ENCODE measurements around the gene SNX5. TPM values are rescaled to one million over a fixed set of nuclear protein-coding genes. Genes with fewer than 3 reads are reported as not detected.
A peak's percentile ranks its signal among the peaks of the same experiment; 100 is the strongest.

The SNX5 gene
- total and polyA plus RNA-seq, 2 of the 13 experiments (the other 11 are each of a cell fraction or from before 2014, with no cell fraction given), result 664 to 1,040 TPM

DNA sequence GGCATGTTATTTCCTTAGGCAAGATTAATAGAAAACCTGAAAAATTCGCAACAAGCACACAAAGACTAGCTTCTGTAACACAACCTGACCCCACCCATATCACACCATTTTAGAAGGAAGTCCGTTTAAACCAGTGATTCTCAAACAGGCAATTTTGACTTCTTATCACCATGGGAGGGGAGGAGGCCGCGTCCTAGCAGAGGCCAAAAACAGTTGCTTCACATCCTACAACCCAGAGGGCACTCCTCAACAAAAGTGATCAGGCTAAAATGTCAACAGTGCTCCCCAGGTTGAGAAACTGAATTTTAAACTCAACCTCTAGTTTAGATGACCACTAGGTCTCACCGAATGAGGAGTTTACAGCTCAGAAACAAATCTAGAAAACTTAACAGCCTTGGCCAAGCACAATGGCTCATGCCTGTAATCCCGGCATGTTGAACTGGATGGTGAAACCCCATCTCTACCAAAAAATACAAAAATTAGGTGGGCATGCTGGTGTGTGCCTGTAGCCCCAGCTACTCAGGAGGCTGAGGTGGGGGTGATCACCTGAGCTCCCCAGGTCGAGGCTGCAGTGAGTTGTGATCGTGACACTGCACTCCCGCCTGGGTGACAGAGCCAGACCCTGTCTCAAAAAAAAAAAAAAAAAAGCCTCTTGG lies 3.4 kb downstream of the SNX5 start (continued):
- TF ChIP-seq, protein P1, sequence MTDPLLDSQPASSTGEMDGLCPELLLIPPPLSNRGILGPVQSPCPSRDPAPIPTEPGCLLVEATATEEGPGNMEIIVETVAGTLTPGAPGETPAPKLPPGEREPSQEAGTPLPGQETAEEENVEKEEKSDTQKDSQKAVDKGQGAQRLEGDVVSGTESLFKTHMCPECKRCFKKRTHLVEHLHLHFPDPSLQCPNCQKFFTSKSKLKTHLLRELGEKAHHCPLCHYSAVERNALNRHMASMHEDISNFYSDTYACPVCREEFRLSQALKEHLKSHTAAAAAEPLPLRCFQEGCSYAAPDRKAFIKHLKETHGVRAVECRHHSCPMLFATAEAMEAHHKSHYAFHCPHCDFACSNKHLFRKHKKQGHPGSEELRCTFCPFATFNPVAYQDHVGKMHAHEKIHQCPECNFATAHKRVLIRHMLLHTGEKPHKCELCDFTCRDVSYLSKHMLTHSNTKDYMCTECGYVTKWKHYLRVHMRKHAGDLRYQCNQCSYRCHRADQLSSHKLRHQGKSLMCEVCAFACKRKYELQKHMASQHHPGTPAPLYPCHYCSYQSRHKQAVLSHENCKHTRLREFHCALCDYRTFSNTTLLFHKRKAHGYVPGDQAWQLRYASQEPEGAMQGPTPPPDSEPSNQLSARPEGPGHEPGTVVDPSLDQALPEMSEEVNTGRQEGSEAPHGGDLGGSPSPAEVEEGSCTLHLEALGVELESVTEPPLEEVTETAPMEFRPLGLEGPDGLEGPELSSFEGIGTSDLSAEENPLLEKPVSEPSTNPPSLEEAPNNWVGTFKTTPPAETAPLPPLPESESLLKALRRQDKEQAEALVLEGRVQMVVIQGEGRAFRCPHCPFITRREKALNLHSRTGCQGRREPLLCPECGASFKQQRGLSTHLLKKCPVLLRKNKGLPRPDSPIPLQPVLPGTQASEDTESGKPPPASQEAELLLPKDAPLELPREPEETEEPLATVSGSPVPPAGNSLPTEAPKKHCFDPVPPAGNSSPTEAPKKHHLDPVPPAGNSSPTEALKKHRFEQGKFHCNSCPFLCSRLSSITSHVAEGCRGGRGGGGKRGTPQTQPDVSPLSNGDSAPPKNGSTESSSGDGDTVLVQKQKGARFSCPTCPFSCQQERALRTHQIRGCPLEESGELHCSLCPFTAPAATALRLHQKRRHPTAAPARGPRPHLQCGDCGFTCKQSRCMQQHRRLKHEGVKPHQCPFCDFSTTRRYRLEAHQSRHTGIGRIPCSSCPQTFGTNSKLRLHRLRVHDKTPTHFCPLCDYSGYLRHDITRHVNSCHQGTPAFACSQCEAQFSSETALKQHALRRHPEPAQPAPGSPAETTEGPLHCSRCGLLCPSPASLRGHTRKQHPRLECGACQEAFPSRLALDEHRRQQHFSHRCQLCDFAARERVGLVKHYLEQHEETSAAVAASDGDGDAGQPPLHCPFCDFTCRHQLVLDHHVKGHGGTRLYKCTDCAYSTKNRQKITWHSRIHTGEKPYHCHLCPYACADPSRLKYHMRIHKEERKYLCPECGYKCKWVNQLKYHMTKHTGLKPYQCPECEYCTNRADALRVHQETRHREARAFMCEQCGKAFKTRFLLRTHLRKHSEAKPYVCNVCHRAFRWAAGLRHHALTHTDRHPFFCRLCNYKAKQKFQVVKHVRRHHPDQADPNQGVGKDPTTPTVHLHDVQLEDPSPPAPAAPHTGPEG (CRISPR knock-in tag; IDR thresholded peaks at IDR 0.05), result no peak
- no peak for TF ChIP-seq ZNF761 (CRISPR knock-in tag; conservative IDR thresholded peaks at IDR 0.05)
- TF ChIP-seq, protein P2, sequence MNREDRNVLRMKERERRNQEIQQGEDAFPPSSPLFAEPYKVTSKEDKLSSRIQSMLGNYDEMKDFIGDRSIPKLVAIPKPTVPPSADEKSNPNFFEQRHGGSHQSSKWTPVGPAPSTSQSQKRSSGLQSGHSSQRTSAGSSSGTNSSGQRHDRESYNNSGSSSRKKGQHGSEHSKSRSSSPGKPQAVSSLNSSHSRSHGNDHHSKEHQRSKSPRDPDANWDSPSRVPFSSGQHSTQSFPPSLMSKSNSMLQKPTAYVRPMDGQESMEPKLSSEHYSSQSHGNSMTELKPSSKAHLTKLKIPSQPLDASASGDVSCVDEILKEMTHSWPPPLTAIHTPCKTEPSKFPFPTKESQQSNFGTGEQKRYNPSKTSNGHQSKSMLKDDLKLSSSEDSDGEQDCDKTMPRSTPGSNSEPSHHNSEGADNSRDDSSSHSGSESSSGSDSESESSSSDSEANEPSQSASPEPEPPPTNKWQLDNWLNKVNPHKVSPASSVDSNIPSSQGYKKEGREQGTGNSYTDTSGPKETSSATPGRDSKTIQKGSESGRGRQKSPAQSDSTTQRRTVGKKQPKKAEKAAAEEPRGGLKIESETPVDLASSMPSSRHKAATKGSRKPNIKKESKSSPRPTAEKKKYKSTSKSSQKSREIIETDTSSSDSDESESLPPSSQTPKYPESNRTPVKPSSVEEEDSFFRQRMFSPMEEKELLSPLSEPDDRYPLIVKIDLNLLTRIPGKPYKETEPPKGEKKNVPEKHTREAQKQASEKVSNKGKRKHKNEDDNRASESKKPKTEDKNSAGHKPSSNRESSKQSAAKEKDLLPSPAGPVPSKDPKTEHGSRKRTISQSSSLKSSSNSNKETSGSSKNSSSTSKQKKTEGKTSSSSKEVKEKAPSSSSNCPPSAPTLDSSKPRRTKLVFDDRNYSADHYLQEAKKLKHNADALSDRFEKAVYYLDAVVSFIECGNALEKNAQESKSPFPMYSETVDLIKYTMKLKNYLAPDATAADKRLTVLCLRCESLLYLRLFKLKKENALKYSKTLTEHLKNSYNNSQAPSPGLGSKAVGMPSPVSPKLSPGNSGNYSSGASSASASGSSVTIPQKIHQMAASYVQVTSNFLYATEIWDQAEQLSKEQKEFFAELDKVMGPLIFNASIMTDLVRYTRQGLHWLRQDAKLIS (CRISPR knock-in tag; IDR thresholded peaks at IDR 0.05), result peak; percentile 85
- no peak for TF ChIP-seq DNMT3B (CRISPR knock-in tag; conservative IDR thresholded peaks at IDR 0.05)
- TF ChIP-seq ZNF777 (CRISPR knock-in tag; IDR thresholded peaks at IDR 0.05), result no peak
- 0 out of 2 replicates have a peak, but pooled peaks have one; percentile 45 for TF ChIP-seq KDM2A (CRISPR knock-in tag; IDR thresholded peaks at IDR 0.05; ENCODE audit: borderline replicate concordance, low read depth)
- TF ChIP-seq TBX3 (IDR thresholded peaks at IDR 0.05; ENCODE audit: borderline replicate concordance), result no peak
- TF ChIP-seq PHB2 (IDR thresholded peaks at IDR 0.05; ENCODE audit: partially characterized antibody), result no peak
- no peak for TF ChIP-seq MBD4 (IDR thresholded peaks at IDR 0.05; ENCODE audit: borderline replicate concordance, low read length)
